Limb (tissue), 2 donors: ENCODE results near the gene FBXW4.

Experiments used
- DNase-seq, 2 donors: peaks; one replicate each; pipeline ENCODE4 v3.0.0-alpha.2; 2016; ENCODE audit errors: extremely low spot score in 2 of 2

The FBXW4 gene

DNA sequence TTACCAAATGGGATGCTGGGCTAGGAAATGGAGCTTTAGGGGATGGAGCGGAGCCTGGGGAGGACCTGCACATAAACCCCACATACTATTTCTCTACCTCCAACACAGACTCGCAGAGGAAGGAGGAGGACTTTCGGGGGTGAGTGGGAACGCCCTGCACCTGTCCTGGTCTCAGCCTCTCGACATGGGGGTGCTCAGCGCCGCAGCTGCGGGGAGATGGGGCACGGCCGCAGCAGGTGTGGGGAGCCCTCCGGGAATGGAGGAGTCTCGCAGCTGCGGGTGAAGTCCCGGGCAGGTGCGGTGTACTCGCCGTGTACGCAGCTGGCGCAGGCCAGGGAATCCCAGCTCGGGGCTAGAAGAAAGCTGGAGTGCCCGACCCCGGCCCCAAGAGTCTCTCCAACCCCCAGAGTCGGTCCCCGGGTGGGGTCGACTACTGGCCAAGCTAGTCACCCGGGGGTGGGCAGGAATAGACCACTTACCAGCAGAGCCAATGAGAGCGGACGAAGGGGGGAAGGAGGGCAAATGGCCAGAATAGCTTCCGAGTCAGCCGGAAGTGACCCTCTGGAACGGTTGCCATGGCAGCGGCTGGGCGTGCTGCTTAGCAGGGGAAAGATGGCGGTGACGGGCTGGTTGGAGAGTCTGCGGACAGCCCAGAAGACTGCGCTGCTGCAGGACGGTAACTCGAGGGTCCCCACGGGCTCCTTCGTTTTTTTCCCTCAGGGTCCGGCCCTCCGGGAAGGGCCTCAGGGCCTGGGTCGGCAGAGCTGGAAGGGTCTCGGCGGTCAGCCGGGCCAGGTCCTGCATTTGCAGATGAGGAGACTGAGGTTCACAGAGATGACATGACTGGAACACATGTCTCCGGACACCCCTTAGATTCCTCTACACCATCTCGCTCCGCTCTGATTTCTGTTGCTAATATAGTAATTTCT is 107.0 kb downstream of the FBXW4 start, which contains the start of the genes DPCD and POLL:
DPCD (plus strand) TSS at position 597 of the 929 bp plus-strand sequence; CDS start at position 613, 16 bp downstream.
POLL (minus strand) TSS at position 533 of the 929 bp plus-strand sequence. CDS start 897 bp downstream, outside the sequence.
- DNase-seq: peak; percentile 96 to 97

DNA sequence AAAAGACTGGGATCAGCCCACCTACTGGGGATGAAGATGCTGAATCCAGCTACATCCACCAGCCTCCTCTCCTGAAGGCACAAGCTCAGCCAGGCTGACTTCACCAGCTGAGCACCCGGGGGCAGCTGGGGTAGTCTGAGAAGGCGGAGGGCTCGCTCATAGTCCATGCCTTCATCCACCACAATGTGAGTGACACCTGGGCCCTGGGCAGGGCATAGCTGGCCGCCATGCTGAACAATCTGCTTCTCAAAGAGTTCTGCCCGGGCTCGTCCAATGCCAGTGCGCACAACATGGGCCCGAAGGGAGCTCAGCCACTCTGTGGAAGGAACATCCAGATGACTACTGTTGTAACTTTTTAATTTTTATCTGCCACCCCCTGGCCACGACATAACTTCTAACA is 109.1 kb downstream of the FBXW4 start:
- DNase-seq: no peak

DNA sequence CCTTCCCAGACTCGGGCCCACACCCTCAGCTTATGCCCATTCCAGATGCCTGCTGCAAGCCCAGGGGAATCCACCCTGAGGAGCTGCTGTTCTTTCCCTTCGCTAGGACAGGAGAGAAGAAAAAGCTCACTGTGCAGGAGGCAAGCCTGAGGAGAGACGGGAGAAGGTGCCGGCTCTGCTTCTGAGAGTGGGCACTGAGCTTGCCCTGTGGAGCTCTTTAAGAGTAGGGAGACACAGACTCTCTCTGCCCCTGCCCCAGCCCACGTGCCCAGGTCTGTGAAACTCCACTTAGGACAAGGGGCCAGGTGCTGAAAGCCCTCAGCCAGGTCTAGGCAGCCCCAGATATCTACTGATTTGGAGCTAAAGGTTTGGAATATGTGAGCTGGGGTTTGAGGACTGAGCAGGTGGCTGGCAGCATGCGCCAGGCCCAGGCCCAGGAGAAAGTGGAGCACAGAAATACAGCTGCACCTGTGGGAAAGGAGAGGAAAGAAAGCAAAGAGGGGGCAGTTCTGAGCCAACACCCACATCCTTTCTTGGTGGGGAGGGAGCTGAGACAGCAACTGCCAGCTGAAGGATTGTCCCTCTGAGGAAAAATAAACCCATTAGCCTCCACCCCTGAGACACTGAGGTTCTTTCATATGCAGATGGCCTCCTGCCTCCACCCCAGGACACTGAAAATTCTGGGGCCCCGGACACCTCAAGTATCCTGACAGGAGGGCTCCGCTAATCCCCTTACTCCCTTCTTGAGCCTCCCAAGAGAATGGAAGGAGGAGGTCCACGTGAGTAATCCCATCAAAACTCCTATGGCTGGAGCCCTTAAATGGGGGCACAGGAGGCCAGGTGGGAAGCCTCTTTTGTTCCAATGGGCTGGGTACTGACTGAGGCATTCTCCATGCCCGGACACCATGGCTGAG is 114.2 kb downstream of the FBXW4 start:
- DNase-seq: no peak

DNA sequence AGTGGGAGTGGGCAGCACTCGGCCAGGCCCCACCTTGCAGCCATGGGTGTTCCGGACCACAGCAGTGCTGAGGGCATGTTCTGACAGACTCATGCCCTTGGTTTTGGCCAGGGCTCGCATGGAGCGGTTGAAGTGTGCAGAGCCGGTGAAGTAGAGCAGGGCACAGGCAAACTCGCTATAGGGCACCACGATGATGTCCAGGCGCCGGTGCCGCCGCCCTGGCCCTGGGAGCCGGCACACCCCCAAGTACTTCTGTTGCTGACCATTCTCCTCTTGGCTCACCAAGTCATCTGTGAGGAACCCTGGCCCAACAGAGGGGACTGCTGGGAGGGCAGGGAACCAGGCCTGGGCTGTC is 115.5 kb downstream of the FBXW4 start:
- no peak for DNase-seq

DNA sequence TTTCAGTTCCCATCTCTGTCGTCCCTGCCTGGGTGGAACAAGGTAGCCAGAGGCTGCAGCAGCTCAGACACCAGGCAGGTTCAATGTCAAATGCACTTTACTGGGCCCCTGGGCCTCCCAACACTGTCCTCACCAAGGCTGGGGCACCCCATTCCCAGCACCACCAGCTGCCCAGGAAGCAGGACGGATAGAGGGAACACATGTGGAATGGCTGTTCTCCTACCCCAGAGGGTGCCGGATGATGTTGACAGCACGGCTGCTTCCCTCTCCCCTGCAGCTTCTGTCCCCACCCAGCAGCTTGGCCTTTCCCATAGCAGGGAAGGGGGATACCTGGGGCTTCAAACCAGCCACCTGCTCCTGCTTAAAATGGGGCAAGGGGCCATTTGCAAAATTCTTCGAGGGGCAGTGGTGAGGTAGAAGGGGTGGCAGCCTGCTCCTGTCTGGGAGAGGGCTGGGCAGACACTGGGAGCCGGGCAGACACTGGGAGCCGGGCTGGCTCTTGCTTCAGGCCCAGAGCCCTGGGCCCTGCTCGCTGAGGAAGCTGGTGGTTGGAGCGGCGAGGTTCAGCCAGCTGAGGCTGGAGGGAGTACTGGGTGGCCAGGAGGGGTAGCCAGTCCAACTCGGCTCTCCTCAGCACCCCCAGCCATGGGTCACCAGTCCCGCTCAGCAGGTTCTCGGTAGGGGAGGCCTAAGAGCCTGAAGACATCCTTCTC is 116.0 kb downstream of the FBXW4 start:
- no peak for DNase-seq

DNA sequence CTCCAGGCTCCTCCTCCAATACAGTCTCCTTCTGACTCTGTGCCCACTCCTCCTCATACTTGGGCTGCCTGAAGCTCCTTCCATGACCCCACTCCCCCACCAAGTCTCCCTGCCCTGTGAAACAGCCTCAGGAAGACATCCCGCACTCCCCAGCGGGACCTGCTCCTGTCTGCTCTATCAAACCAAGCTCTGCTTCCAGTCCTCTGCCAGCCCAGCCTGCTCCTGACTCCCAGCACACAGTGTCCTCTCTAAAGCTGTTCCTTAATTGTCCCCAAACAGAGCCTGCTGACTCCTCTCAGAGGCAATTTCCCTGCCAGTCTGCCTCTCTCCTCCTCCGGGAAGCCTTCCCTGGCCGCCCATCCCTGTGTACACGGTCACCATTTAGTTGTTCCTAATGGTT is 116.8 kb downstream of the FBXW4 start:
- DNase-seq: no peak

DNA sequence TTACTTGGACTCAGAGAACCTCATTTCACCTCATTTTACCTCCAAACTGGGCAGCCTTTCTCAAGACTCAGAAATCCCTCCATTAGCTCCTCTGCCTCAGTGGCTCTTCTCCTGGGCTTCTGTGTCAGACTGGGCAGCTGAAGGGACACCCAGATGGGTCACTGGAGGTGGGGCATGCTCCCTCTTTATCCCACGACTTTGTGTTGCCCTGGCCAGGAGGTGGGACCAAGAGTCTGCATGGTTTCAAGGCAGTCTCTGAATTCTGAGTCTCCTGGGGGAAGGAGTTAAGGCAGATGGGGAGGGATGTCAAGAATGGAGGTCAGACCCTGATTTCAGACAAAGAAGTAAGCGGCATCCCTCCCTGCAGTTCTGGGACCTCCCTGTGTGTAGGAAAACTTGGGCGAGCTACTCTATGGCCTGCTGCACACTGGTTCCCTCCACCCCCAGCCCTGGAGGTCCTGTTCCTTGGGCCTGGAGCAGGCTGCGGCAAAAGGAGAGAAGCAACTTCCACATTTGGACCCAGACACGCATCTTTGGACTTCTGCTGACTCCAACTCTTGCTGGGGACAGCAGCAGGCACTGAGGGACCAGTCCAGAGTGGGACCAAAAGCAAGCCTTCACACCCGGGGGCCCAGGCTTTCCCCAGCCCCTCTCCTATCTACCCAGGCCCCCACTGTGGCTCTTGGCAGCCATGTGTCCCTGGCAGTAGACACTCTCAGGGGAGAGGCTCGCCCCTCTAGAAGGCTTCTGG is 117.7 kb downstream of the FBXW4 start:
- DNase-seq: no peak

DNA sequence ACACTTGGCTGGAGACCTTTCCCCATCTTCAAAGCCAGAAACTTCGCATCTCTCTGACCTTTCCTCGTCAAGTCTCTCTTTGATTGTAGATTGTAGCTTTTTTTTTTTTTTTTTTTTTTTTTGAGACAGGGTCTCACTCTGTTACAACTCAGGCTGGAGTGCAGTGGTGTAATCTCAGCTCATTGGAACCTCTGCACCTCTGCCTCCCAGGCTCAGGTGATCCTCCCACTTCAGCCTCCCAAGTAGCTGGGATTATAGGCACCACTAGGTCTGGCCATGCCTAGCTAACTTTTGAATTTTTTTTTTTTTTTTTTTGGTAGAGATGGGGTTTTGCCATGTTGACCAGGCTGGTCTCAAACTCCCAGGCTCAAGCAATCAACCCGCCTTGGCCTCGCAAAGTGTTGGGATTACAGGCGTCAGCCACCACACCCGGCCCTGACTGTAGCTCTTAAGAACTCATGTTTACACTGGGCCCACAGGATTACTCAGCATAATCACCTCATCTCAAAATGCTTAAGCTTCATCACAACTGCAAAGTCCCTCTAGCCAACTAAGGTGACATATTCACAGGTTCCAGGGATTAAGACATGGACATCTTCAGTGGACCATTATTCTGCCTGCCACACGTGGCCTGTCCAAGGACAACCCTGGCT is 118.6 kb downstream of the FBXW4 start:
- no peak for DNase-seq

DNA sequence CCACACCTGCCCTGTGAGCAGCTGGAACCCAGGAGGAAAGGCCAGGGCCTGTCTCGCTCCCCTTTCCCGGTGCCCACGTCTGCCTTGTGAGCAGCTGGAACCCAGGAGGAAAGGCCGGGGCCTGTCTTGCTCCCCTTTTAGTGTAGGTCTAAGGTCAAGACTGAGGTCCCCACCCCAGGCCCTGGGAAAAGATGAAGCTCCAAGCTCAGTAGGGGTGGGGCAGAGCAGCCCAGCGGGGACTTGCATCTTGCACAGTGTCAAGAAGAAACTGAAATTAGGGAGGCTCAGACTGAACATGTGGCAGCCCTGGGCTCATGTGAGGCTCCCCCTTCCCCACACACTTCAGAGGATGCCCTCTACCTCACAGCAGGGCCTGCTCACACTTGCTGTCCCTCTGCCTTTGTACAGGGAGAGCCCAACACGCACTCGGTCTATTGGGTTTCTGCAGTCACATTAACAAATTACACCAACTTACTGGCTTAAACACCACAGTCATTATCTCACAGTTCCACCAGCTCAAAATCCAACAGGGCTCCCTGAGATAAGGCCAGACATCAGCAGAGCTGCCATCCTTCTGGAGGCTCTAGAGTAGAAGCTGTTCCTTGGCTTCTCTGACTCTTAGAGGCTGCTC is 119.3 kb downstream of the FBXW4 start:
- no peak for DNase-seq

DNA sequence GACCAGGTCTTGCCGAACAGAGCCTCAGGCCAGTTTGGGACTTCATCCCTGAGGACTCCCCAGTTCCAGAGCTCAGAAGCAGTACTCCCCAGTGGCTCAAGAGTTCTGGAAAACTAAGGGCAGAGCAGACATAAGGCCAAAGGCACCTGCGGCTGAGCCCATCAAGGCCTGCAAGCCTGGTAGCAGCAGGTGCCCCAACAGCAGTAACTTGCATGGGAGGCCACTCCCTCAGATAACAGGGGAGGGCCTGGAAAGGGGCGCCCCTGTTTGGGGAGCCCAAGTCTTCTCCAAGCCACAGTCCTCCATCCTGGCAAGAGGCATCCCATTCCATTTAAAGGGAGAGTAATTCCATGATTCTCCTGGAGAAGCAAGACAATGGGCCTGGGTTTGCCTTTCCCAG is 119.9 kb downstream of the FBXW4 start:
- DNase-seq: no peak

DNA sequence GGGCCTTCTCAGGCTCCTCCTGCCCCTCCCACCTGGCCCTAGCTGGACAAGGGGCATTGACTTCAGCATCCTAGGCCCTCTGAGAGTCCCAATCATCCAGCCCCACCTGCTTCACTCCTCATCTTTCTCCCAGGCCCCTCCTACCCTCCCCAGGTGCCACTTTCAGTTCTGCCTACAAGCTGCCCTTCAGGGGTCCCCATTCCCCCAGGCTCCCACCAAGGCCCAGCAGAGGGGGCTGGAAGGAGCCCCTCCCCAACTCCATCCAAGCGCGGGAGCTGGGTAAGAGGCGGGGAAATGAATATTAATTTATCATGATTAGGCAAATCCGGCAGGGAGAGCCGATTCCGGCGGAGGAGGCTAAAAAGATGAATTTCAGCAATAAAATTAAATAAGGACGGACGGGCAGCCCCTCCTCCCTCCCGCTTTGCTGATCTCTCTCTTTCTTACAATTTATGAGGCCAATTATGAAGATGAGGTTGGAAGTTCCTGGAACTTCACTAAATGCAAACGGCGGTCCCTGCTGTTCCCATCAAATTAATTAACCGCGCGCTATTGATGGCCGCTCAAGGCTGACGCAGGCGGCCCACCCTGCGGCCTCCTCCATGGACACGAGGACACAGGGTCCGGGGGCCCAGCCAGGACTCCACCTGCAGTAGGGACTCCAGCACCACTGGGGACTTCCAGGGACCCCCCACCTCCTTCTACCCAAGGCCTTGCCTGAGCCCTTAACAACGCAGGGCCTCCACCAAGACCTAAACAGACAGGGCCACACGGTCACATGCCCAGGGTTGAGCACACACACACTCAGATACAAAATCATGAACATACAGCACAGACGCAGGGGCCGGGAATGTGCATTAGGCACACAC is 120.9 kb downstream of the FBXW4 start:
- DNase-seq: no peak

DNA sequence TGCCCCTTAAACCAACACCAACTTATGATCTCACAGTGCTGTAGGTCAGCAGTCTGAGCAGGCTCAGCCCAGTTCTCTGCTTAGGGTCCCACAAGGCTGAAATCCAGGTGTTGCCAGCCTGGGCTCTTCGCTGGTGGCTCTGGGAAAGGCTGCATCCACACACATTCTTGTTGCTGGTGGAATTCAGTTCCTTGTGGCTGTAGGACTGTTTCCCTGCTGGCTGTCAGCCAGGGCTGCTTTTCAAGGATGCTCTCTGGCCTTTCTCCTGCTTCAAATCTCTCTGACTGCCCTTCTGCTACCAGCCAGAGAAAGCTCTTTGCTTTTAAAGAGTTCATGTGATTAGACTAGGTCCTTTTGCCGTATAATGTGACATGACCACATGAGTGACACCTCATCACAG is 122.2 kb downstream of the FBXW4 start:
- no peak for DNase-seq

DNA sequence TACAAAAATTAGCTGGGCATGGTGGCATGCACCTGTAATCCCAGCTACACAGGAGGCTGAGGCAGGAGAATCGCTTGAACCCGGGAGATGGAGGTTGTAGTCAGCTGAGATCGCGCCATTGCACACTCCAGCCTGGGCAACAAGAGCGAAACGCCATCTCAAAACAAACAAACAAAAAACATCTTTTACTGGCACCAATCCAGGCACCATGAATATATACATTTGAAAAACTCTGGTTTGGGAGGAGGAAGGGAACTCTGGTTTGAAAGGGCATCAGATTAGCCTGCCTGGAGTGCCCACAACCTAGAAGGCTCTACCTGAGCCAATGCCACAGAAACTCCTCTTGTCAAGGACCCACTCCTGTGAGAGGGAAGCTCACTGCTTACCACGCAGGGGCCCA is 122.8 kb downstream of the FBXW4 start:
- DNase-seq: no peak

DNA sequence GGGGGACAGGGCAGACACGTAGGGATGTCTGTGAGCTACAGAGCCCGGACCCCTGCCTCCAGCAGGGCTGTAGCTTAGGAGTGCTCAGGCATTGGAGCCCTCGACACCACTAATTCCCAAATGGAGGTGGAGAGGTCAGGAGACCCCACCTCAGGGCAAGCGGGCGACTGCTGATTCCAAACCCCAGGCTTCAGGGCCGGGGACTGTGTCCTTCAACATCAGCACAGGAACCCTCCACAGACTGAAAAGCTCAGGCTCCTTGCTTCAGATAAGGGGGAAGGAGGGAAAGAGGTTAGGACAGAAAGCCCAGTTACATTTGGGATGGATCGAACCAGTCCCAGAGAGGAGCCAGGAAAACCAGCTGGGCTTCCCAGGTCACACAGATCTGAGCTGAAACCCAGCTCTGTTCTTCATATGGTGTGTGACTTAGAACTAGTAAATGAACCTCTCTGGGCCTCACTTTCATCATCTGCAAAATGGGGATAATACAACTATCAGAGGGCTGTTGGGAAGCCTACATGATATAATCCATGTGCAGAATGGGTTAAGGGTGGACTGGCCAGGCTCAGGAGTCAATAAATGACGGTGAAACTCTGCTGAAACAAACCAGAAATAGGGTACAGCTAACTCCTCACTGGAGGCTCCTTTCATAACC is 123.6 kb downstream of the FBXW4 start:
- DNase-seq: no peak

DNA sequence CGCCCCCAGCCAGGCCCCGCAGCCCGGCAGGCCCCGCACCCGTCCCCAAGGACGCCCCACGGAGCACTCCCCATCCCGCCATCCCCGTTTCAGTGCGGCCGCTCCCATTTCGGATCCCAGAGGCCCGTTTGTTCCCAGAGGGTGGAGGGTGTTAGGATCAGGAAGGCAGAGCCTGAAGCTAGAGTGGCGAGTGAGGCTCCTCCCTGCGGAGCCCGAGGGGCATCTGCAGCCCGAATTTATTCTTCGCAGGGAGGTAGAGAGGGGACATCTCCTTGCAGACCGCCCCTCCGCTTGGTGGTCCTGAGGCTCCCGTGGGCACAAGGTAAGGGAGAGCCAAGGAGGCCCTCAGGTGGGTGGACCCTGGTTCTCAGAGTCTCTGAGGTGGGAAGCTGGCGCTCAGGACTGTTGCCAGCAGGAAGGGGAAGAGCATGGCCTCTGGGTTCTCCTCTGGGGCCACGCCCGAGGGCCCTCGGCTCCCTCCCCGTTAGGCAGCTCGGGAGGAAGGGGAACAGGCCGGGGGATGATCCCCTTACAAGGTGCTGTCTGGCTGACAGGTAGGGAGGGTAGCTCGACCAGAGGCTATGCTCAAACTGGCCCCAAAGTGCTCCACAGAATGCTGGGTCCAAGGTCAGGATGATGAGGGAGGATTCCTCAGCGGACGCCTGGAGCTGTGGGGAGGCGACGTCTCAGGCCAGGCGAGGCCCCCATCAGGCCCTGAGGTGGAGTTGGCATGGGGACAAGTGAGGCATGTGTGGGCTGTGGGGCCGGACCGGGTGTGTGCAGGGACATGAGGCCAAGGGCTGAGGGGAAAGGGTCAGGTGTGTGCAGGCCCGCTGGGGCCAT is 124.3 kb downstream of the FBXW4 start:
- DNase-seq: no peak

DNA sequence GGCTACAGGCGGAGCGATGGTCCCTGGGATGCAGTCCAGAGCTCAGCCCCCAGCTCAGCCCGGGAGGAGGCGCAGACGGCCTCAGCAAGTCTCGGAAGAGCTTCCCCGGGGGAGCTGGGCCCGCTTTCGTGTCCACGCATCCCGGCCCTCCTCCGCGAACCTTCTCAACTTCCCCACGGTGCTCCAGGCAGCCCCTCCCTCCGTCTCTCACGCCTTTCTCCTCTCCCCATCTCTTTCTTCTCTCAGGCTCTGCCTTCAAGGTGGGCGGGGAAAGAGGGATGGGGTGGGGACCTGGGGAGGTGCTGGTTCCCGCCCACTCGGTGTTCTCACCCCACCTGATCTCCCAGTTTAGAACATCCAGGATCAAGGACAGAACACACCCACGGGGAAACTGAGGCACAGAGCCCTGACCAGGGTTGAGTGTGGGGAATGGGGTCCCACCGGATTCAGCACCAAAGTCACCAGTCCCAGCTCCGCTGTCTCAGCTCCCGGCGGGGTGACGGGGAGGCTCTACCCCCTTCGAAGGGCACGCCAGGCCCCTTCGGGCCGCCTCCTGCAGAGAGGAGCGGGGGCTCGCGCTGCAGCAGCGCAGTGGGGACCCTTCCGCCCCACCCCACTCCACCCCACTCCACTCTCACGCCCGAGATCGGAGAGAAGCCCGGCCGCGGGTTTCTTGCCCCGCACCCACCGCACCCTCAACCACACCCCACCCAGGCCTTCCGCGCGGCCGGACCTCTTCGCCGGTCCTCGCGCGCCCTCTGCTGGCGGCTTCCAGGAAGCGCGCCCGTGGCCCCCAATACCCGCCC is 125.1 kb downstream of the FBXW4 start:
- DNase-seq: peak; percentile 74 to 93

DNA sequence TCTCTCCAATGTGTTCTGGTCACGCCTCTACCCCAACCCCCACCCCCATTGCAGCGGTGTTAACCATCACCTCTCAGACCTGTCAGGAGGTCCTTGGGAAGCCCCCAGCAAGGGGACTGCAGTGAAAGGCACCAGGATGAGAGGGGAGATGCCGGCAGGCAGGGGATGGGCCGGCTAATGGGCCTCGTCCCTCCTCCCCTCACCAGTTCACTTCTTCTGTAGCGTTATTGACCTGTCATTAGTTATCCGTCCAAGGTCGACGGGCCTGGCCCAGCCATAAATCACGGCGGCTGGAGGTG is 125.7 kb downstream of the FBXW4 start:
- no peak for DNase-seq
